SK-N-SH treated with all-trans-retinoic acid at 6 μM for 48 hours (cell line): ENCODE measurements around the gene TJP3.

ENCODE experiments used
- ATAC-seq: fragments of 200-7000 bp; cut with Tn5 transposase; 3 replicates; pipeline ENCODE4 v1.9.1; 2020; ENCODE audit warnings: mild to moderate bottlenecking, moderate library complexity
- ARNTL ChIP-seq: fragments of 450-650 bp; formaldehyde crosslinking; IDR thresholded peaks from 2 replicates; pipeline ENCODE4 v1.5.0; 2020; ENCODE audit warnings: low read depth, mild to moderate bottlenecking, moderate library complexity, borderline replicate concordance
- BACH2 ChIP-seq: fragments of 250-450 bp; sonication (Bioruptor Pico); IDR thresholded peaks from 2 replicates; pipeline ENCODE4 v1.9.0; 2021; ENCODE audit warnings: mild to moderate bottlenecking, borderline replicate concordance
- CSDC2 ChIP-seq: fragments of 250-450 bp; sonication (Bioruptor Pico); IDR thresholded peaks from 2 replicates; pipeline ENCODE4 v1.5.0; 2020; ENCODE audit warnings: mild to moderate bottlenecking, moderate library complexity
- ESRRG ChIP-seq: fragments of 250-450 bp; sonication (Bioruptor Pico); IDR thresholded peaks from 2 replicates; pipeline ENCODE4 v1.6.1; 2021; ENCODE audit warnings: mild to moderate bottlenecking
- GLIS3 ChIP-seq: fragments of 250-450 bp; sonication (Bioruptor Pico); IDR thresholded peaks from 2 replicates; pipeline ENCODE4 v1.5.0; 2020; ENCODE audit warnings: mild to moderate bottlenecking, moderate library complexity
- ISL1 ChIP-seq: fragments of 250-450 bp; sonication (Bioruptor Pico); IDR thresholded peaks from 2 replicates; pipeline ENCODE4 v2.1.2; 2022; ENCODE audit warnings: mild to moderate bottlenecking, moderate library complexity
- OSR1 ChIP-seq: fragments of 250-450 bp; sonication (Bioruptor Pico); IDR thresholded peaks from 2 replicates; pipeline ENCODE4 v1.8.0; 2022; ENCODE audit warnings: moderate library complexity, mild to moderate bottlenecking, inconsistent platforms
- PPARA ChIP-seq: fragments of 250-450 bp; sonication (Bioruptor Pico); IDR thresholded peaks from 2 replicates; pipeline ENCODE4 v1.5.0; 2020; ENCODE audit warnings: mild to moderate bottlenecking, borderline replicate concordance
- RARB ChIP-seq: fragments of 250-450 bp; sonication (Bioruptor Pico); IDR thresholded peaks from 2 replicates; pipeline ENCODE4 v1.8.0; 2021; ENCODE audit warnings: mild to moderate bottlenecking, moderate library complexity
- TCF4 ChIP-seq: fragments of 250-450 bp; sonication (Bioruptor Pico); IDR thresholded peaks from 2 replicates; pipeline ENCODE4 v1.8.0; 2021; ENCODE audit warnings: mild to moderate bottlenecking, moderate library complexity, borderline replicate concordance
- TOX ChIP-seq: fragments of 250-450 bp; sonication (Bioruptor Pico); IDR thresholded peaks from 2 replicates; pipeline ENCODE4 v1.8.0; 2021; ENCODE audit warnings: mild to moderate bottlenecking, moderate library complexity, borderline replicate concordance
- TSHZ2 ChIP-seq: fragments of 250-450 bp; sonication (Bioruptor Pico); IDR thresholded peaks from 2 replicates; pipeline ENCODE4 v1.5.0; 2020; ENCODE audit warnings: mild to moderate bottlenecking, moderate library complexity
- ZC3H10 ChIP-seq: fragments of 250-450 bp; sonication (Bioruptor Pico); IDR thresholded peaks from 2 replicates; pipeline ENCODE4 v1.5.1; 2021; ENCODE audit warnings: mild to moderate bottlenecking, moderate library complexity
- ZFP3 ChIP-seq: fragments of 250-450 bp; sonication (Bioruptor Pico); IDR thresholded peaks from 2 replicates; pipeline ENCODE4 v1.5.0; 2020; ENCODE audit warnings: mild to moderate bottlenecking, moderate library complexity
- ZFP30 ChIP-seq: fragments of 450-650 bp; formaldehyde crosslinking; IDR thresholded peaks from 2 replicates; pipeline ENCODE4 v1.5.0; 2022; ENCODE audit warnings: mild to moderate bottlenecking, moderate library complexity
- ZNF565 ChIP-seq: fragments of 450-650 bp; formaldehyde crosslinking; conservative IDR thresholded peaks from 2 replicates; pipeline ENCODE4 v1.5.0; 2020; ENCODE audit warnings: low read depth, mild to moderate bottlenecking, moderate library complexity
- ZNF70 ChIP-seq: fragments of 450-650 bp; formaldehyde crosslinking; IDR thresholded peaks from 2 replicates; pipeline ENCODE4 v1.5.0; 2020; ENCODE audit warnings: mild to moderate bottlenecking, moderate library complexity
- ZNF8 ChIP-seq: fragments of 450-650 bp; formaldehyde crosslinking; IDR thresholded peaks from 2 replicates; pipeline ENCODE4 v1.5.0; 2020; ENCODE audit warnings: mild to moderate bottlenecking, moderate library complexity
- TF ChIP-seq, protein P1 (sequence below): fragments of 250-450 bp; sonication (Bioruptor Pico); IDR thresholded peaks from 2 replicates; pipeline ENCODE4 v1.8.0; 2021; ENCODE audit warnings: low read depth, mild to moderate bottlenecking, moderate library complexity, borderline replicate concordance
- TF ChIP-seq, protein P2 (sequence below): fragments of 250-450 bp; sonication (Bioruptor Pico); IDR thresholded peaks from 2 replicates; pipeline ENCODE4 v1.8.0; 2020; ENCODE audit warnings: mild to moderate bottlenecking, moderate library complexity, borderline replicate concordance

Gene TJP3

DNA sequence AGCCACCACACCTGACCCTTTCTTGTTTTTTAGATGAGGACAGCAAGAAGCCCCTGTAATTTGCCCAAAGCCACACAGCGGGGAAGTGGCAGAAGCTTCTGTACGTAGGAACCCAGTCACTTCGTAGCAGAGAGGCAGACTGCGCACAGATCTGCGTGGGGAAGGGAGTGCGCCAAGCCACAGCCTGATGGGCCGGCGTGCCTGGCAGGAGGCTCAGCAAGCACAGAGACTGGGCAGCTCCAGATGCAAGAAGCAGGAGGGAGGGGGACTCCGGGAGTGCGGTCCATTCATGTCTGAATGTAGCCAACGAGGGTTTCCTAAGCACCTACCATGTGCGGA, 347 bp upstream of the TJP3 start (continued):
- TF ChIP-seq, protein P1, sequence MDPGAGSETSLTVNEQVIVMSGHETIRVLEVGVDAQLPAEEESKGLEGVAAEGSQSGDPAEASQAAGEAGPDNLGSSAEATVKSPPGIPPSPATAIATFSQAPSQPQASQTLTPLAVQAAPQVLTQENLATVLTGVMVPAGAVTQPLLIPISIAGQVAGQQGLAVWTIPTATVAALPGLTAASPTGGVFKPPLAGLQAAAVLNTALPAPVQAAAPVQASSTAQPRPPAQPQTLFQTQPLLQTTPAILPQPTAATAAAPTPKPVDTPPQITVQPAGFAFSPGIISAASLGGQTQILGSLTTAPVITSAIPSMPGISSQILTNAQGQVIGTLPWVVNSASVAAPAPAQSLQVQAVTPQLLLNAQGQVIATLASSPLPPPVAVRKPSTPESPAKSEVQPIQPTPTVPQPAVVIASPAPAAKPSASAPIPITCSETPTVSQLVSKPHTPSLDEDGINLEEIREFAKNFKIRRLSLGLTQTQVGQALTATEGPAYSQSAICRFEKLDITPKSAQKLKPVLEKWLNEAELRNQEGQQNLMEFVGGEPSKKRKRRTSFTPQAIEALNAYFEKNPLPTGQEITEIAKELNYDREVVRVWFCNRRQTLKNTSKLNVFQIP (CRISPR knock-in tag), result no peak
- no peak for TF ChIP-seq GLIS3 (CRISPR knock-in tag)

DNA sequence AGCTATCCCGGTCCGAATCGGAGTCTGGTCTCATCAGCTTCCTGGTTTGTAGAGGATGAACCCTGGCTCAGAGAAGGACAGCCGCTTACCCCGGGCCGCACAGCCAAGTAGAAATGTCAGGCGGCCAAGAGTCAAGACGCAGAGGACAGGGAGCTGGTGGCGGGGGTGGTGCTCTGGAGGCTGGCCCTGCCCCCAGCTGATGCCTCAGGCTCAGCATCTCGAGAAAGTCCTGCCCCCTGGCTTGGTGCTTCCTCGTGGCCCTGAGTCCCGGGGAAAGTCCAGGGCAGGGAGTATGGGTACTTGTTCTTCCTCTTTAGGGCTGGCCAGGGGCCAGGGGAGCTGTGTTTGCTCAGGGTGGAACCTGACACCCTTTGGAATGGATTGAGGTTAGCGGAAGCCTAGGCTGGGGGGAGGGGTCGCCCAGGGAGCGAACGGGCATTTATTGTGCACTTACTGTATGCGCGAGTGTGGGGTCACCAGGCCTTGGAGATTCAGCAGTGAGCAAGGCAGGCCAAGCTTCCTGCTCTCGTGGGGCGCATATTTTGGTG, 2.2 kb downstream of the TJP3 start:
- peak; percentile 32; the same call in 2 of the 3 replicates for ATAC-seq
- TF ChIP-seq PPARA (CRISPR knock-in tag) (no peak), ZNF8 (CRISPR knock-in tag) (no peak), ZFP3 (no peak), ESRRG (CRISPR knock-in tag) (no peak), ZC3H10 (no peak), TCF4 (CRISPR knock-in tag) (no peak), OSR1 (CRISPR knock-in tag) (no peak), ZNF70 (CRISPR knock-in tag) (no peak), ZNF565 (CRISPR knock-in tag) (no peak), CSDC2 (CRISPR knock-in tag) (no peak)
- TF ChIP-seq, protein P1 (CRISPR knock-in tag), result no peak

DNA sequence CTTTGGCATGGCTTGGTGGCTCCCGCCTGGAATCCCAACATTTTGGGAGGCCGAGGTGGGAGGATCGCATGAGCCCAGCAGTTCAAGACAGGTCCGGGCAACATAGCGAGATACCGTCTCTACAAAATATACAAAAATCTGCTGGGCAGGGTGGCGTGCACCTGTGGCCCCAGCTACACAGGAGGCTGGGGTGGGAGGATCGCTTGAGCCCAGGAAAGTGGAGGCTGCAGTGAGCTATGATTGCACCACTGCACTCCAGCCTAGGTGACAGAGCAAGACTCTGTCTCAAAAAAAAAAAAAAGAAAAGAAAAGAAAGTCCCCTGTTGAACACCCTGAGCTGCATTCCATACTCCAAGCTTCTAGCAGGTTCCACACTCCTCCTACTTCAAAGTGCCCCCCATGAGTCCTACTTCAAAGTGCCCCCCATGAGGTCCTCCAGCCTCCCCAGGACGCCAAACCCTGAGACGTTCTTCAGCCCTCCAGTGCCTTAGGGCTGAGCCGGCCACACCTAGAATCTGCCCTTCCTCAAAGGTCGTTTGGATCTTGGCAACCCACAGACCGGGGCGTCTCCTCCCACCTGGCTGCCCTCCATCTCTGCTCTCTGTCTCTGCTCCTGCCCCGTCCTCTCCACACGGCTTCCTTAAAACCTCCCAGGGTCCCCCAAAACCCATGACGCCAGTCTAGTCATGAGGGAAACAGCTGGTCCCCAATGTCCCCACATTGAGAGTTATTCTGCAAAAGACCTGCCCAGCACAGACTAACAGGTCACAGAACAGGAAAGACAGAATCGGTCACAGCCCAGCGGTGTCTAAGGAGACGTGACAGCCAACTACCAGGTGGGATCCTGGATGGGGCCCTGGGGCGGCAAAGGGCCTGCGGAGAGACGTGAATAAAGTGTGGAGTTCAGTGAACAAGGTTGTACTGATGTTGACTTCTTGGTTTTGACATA, 4.8 kb downstream of the TJP3 start:
- ATAC-seq, result no peak
- TF ChIP-seq, protein P2, sequence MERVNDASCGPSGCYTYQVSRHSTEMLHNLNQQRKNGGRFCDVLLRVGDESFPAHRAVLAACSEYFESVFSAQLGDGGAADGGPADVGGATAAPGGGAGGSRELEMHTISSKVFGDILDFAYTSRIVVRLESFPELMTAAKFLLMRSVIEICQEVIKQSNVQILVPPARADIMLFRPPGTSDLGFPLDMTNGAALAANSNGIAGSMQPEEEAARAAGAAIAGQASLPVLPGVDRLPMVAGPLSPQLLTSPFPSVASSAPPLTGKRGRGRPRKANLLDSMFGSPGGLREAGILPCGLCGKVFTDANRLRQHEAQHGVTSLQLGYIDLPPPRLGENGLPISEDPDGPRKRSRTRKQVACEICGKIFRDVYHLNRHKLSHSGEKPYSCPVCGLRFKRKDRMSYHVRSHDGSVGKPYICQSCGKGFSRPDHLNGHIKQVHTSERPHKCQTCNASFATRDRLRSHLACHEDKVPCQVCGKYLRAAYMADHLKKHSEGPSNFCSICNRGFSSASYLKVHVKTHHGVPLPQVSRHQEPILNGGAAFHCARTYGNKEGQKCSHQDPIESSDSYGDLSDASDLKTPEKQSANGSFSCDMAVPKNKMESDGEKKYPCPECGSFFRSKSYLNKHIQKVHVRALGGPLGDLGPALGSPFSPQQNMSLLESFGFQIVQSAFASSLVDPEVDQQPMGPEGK, result no peak
- TF ChIP-seq ZFP30 (CRISPR knock-in tag), result no peak

DNA sequence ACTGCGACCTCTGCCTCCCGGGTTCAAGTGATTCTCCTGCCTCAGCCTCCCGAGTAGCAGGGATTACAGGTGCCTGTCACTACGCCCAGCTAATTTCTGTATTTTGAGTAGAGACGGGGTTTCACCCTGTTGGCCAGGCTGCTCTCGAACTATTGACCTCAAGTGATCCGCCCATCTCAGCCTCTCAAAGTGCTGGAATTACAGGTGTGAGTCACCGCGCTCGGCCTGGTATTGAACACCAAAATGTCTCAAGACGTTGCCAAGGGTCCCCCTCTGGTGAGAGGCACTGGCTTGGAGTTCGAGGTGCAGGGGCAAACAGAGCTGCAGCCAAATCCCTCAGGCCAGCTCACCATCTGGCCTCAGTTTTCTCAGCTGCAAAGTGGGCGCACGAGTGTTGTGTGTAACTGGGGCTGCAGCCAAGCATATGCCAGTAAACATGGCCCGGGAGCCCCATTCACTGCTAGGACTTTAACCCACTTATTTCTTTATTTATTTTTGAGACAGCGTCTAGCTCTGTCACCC, 8.0 kb downstream of the TJP3 start:
- no peak for ATAC-seq
- no peak for TF ChIP-seq TSHZ2 (CRISPR knock-in tag)
- no peak for TF ChIP-seq OSR1 (CRISPR knock-in tag)
- TF ChIP-seq PPARA (CRISPR knock-in tag), result no peak
- TF ChIP-seq ZFP3, result no peak
- no peak for TF ChIP-seq ISL1
- TF ChIP-seq ESRRG (CRISPR knock-in tag), result no peak
- TF ChIP-seq ARNTL (CRISPR knock-in tag), result no peak
- TF ChIP-seq CSDC2 (CRISPR knock-in tag), result no peak
- TF ChIP-seq BACH2, result no peak
- TF ChIP-seq ZFP30 (CRISPR knock-in tag), result no peak
- TF ChIP-seq GLIS3 (CRISPR knock-in tag), result no peak
- no peak for TF ChIP-seq RARB (CRISPR knock-in tag)
- no peak for TF ChIP-seq ZNF8 (CRISPR knock-in tag)
- TF ChIP-seq ZNF70 (CRISPR knock-in tag), result no peak
- TF ChIP-seq ZC3H10, result no peak
- no peak for TF ChIP-seq TOX (CRISPR knock-in tag)
- TF ChIP-seq, protein P2, result no peak
- TF ChIP-seq ZNF565 (CRISPR knock-in tag), result no peak
